ENCODE data around the gene TMEM184A.

TMEM184A gene

DNA sequence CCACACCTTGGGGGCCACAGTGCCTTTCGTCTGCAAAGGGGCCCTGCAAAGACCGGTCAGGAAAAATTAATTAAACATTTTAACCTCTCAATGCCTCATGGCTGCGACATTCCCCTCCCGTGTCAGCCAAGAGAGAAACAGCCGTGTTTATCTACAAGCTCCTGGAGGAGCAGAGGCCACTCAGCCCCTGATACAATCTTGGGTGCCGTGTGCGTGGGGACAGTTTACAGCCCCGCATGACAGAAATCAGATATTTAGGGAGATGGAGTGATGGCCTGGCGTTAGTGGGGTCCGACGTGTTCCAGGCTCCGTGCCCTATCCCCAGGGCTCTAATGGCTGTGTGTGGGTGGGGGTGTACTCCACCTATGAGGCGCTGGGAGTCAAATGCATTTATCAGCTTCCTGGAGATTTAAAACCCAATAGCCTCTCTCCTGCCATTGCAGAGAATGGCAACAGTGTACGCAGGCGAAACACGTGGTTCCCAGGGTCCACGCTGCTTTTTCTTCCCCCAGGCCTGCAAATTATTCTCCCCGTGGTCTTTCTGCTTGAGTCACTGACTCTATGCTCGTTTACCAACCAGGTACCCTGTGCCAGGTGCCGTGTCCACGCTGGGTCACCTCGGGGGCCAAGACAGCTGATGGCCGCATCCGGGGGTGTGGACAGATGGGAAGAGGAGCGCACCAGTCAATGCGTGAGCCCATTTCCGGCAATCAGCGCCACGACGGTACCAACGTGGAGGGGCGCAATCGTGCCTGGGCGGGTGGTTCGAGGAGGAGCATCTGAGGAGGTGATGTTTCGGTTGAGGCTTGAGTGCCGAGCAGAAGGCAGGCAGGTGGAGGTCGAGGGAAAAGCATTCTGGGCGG is 40.4 kb upstream of the TMEM184A start:
- H3K9ac ChIP-seq (ENCODE audit: low read length), result no peak overlapping the region
- H3K4me3 ChIP-seq (ENCODE audit: low read depth in 1 of 2, low read length in 2 of 2), result no peak overlapping the region
- no peaks in the 10 kb centered on the region for H3K9me3 ChIP-seq (ENCODE audit: low read length)
- H3K27ac ChIP-seq (ENCODE audit: low read depth, low read length), result no peak overlapping the region
- no peaks in the 10 kb centered on the region for H3K36me3 ChIP-seq (ENCODE audit: insufficient read depth, low read length)
- H3K27me3 ChIP-seq (ENCODE audit: control insufficient read depth in 1 of 2, insufficient read depth in 2 of 2, low read length in 2 of 2), result peaks cover 4 to 37% of the 10 kb centered on the region in 2 donors
- no peaks in the 10 kb centered on the region for H3K4me1 ChIP-seq (ENCODE audit: insufficient read depth, low read length)

DNA sequence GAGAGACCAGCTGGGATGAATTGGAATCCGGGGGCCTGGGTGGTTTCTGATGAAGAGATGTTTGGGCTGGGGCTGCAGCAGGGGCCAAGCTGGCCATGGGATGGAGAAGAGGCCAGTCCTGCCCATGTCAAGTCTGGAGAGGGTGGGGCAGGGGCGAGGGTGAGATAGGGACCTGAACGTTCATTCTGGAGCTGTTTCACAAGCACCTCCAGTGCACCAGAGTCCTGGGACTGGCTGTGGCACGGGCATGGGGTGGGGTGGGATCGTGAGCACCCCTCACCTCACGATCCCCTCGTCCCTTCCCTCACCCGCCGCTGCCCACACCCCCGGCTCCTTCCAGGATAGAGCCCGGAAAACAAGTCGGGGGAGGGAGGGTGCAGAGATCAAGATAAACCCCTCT is 39.6 kb upstream of the TMEM184A start:
- no peak overlapping the region for H3K4me3 ChIP-seq (ENCODE audit: low read depth in 1 of 2, low read length in 2 of 2)
- H3K27ac ChIP-seq (ENCODE audit: low read depth, low read length), result no peak overlapping the region
- H3K9ac ChIP-seq (ENCODE audit: low read length), result no peak overlapping the region
- H3K36me3 ChIP-seq (ENCODE audit: insufficient read depth, low read length), result no peaks in the 10 kb centered on the region
- H3K27me3 ChIP-seq (ENCODE audit: control insufficient read depth in 1 of 2, insufficient read depth in 2 of 2, low read length in 2 of 2), result peaks cover 5 to 45% of the 10 kb centered on the region in 2 donors
- no peaks in the 10 kb centered on the region for H3K4me1 ChIP-seq (ENCODE audit: insufficient read depth, low read length)
- no peaks in the 10 kb centered on the region for H3K9me3 ChIP-seq (ENCODE audit: low read length)

DNA sequence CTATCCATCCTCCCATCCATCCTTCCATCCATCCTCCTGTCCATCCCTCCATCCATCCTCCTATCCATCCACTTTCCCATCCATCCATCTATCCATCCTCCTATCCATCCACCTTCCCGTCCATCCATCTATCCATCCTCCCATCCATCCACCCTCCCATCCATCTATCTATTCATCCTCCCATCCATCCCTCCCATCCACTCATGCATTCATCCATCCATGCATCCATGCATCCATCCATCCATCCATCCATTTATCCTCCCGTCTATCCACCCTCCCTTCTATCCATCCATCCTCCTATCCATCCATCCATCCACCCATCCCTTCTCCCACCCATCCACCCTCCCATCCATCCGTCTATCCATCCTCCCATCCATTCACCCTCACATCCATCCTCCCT is 39.0 kb upstream of the TMEM184A start:
- Histone ChIP-seq H3K9me3 (ENCODE audit: low read length) (no peaks in the 10 kb centered on the region), H3K9ac (ENCODE audit: low read length) (no peak overlapping the region), H3K27ac (ENCODE audit: low read depth, low read length) (no peak overlapping the region), H3K36me3 (ENCODE audit: insufficient read depth, low read length) (no peaks in the 10 kb centered on the region), H3K4me1 (ENCODE audit: insufficient read depth, low read length) (no peaks in the 10 kb centered on the region), H3K27me3 (ENCODE audit: control insufficient read depth in 1 of 2, insufficient read depth in 2 of 2, low read length in 2 of 2) (peaks cover 5 to 50% of the 10 kb centered on the region in 2 donors), H3K4me3 (ENCODE audit: low read depth in 1 of 2, low read length in 2 of 2) (no peak overlapping the region)

DNA sequence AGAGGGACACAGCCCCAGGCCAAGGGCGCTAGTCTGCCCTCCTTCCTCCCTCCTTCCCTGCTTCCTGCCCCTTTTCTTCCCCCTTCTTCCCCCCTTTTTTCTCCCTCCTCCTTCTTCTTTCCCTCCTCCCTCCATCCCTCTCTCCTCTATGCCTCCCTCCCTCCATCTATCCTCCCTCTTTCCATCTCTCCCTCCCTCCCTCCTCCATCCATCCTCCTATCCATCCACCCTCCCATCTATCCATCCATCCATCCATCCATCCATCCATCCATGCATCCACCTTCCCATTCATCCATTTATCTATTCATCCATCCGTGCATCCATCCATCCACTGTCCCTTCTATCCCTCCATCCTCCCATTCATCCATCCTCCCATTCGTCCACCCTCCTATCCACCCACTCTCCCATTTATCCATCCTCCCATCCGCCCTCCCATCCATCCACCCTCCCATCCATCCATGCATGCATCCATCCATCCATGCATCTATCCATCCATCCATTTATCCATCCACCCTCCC is 38.0 kb upstream of the TMEM184A start:
- Histone ChIP-seq H3K4me1 (ENCODE audit: insufficient read depth, low read length) (no peaks in the 10 kb centered on the region), H3K36me3 (ENCODE audit: insufficient read depth, low read length) (no peaks in the 10 kb centered on the region), H3K4me3 (ENCODE audit: low read depth in 1 of 2, low read length in 2 of 2) (no peak overlapping the region), H3K27me3 (ENCODE audit: control insufficient read depth in 1 of 2, insufficient read depth in 2 of 2, low read length in 2 of 2) (peaks cover 10 to 51% of the 10 kb centered on the region in 2 donors), H3K27ac (ENCODE audit: low read depth, low read length) (no peak overlapping the region), H3K9ac (ENCODE audit: low read length) (no peak overlapping the region), H3K9me3 (ENCODE audit: low read length) (no peaks in the 10 kb centered on the region)

DNA sequence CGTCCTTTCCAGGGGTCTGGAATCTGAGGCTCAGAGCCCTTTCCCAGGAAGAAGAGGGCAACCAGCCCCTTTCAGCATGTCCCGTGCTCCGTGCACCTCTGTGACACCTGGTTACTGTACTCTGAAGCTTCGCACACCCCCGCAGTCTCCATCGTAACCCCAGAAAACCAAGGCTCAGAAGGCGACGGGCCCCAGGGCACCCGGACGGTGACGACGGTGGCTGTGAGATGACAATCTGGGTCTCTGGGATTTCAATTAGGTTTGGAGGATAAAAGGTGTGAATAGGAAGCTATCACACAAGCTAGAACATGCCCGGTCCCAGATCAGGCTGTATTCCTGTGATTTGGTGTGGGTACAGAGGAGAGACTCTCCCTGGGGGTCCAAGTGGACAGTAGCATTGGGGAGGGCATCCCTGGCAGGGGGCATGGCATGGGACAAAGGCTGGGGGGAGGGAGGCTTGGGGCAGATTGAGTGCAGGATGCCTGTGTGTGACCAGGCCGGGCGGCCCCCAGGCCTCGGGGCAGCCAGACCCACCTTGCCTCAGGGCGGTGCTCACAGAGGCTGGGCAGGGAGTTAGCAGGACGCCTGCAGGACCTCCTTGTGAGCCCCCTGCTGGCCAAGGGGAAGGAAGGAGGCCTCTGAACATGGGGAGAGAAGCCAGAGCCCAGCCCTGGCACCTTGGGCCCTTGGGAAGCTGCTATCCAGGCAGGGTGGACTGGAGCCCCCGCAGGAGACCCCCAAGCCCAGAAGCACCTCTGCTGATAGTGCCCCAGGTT is 37.3 kb upstream of the TMEM184A start:
- Histone ChIP-seq H3K4me3 (ENCODE audit: low read depth in 1 of 2, low read length in 2 of 2) (no peak overlapping the region), H3K27ac (ENCODE audit: low read depth, low read length) (no peak overlapping the region), H3K9me3 (ENCODE audit: low read length) (no peaks in the 10 kb centered on the region), H3K27me3 (ENCODE audit: control insufficient read depth in 1 of 2, insufficient read depth in 2 of 2, low read length in 2 of 2) (peaks cover 12 to 57% of the 10 kb centered on the region in 2 donors), H3K36me3 (ENCODE audit: insufficient read depth, low read length) (no peaks in the 10 kb centered on the region), H3K4me1 (ENCODE audit: insufficient read depth, low read length) (no peaks in the 10 kb centered on the region), H3K9ac (ENCODE audit: low read length) (no peak overlapping the region)

DNA sequence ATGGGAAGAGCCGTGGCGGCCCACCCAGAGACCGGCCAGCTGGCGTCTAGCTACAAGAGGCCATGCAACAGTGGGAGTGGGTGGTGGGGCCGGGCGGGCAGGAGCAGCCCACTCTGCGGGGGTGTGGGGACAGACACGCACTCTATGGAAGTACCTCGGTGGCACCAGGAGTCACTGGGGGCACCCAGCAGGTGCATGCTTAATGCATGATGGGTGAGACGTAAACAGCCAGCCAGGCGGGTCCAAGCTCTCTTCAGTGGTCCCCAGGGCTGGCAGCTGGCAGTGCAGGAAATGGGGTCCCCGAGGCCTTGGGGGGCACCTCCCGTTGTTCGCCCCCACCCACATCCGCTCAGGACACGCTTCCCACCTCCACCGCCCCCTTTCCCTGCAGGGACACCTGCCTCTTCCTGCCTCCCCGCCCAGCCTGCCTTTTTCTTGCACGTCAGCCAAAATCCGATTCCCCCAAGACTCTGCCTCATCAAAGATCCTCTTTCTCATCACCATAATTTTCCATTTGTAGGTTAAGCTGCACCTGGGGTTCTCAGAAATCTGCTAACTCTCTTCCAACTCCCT is 36.4 kb upstream of the TMEM184A start:
- H3K4me3 ChIP-seq (ENCODE audit: low read depth in 1 of 2, low read length in 2 of 2), result no peak overlapping the region
- H3K27me3 ChIP-seq (ENCODE audit: control insufficient read depth in 1 of 2, insufficient read depth in 2 of 2, low read length in 2 of 2), result peaks cover 12 to 65% of the 10 kb centered on the region in 2 donors
- H3K9ac ChIP-seq (ENCODE audit: low read length), result no peak overlapping the region
- H3K9me3 ChIP-seq (ENCODE audit: low read length), result no peaks in the 10 kb centered on the region
- H3K4me1 ChIP-seq (ENCODE audit: insufficient read depth, low read length), result no peaks in the 10 kb centered on the region
- no peak overlapping the region for H3K27ac ChIP-seq (ENCODE audit: low read depth, low read length)
- H3K36me3 ChIP-seq (ENCODE audit: insufficient read depth, low read length), result no peaks in the 10 kb centered on the region

DNA sequence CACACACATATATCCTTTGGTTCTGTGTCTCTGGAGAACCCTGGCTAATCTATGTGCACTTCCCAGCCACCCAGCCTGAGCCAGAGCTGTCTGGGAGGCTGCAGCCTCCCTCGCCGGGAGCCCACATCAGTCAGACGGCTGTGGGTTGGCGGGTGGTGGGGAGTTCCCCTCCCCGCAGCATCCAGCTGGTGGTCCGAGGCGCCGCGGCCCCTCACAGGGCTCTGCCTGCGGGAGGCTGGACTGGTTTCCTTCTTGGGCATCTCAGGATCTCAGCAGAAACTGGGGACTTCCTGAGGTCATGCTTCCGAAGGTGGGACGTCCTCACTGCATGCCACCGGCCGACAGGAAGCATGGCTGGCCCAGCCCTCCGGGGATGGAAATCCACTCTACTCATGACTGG is 35.9 kb upstream of the TMEM184A start:
- H3K9ac ChIP-seq (ENCODE audit: low read length), result no peak overlapping the region
- H3K4me3 ChIP-seq (ENCODE audit: low read depth in 1 of 2, low read length in 2 of 2), result no peak overlapping the region
- H3K9me3 ChIP-seq (ENCODE audit: low read length), result no peaks in the 10 kb centered on the region
- H3K27ac ChIP-seq (ENCODE audit: low read depth, low read length), result no peak overlapping the region
- H3K36me3 ChIP-seq (ENCODE audit: insufficient read depth, low read length), result no peaks in the 10 kb centered on the region
- peaks cover 12 to 67% of the 10 kb centered on the region in 2 donors for H3K27me3 ChIP-seq (ENCODE audit: control insufficient read depth in 1 of 2, insufficient read depth in 2 of 2, low read length in 2 of 2)
- no peaks in the 10 kb centered on the region for H3K4me1 ChIP-seq (ENCODE audit: insufficient read depth, low read length)

DNA sequence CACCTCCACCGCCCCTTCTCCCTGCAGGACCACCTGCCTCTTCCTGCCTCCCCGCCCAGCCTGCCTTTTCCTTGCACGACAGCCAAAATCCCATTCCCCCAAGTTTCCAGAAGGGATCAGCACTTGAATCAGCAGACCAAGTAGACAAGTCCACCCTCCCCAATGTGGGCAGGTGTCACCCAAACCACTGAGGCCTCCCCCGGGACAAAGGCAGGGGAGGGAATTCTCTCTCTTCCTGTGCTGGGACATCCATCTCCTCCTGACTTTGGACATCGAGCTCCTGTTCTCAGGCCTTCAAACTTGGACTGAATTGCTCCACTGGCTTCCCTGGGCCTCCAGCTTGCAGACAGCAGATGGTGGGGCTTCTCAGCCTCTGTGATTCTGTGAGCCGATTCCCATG is 35.4 kb upstream of the TMEM184A start:
- Histone ChIP-seq H3K27ac (ENCODE audit: low read depth, low read length) (no peak overlapping the region), H3K27me3 (ENCODE audit: control insufficient read depth in 1 of 2, insufficient read depth in 2 of 2, low read length in 2 of 2) (peaks cover 12 to 67% of the 10 kb centered on the region in 2 donors), H3K4me1 (ENCODE audit: insufficient read depth, low read length) (no peaks in the 10 kb centered on the region)

DNA sequence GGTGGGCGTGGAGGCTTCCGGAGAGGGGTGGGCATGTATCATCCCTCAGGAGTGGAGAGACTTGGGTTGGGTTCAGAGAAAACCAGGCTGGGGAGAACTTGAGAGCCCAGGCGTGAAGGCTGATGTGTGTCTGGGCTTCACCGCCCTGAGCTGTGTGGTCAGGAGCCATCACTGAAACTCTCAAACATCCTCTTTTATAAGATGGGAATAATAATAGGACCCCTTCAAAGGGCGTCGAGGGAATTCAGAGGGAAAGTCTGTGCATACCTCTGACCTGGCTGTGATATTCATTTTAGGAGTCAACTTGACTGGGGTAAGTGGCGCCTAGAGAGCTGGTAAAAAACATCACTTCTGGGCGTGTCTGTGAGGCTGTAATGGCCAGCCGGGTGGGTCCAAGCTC is 34.9 kb upstream of the TMEM184A start:
- no peaks in the 10 kb centered on the region for H3K9me3 ChIP-seq (ENCODE audit: low read length)
- H3K27me3 ChIP-seq (ENCODE audit: control insufficient read depth in 1 of 2, insufficient read depth in 2 of 2, low read length in 2 of 2), result peaks cover 12 to 67% of the 10 kb centered on the region in 2 donors
- H3K9ac ChIP-seq (ENCODE audit: low read length), result no peak overlapping the region
- H3K27ac ChIP-seq (ENCODE audit: low read depth, low read length), result no peak overlapping the region
- no peaks in the 10 kb centered on the region for H3K4me1 ChIP-seq (ENCODE audit: insufficient read depth, low read length)
- no peaks in the 10 kb centered on the region for H3K36me3 ChIP-seq (ENCODE audit: insufficient read depth, low read length)
- no peak overlapping the region for H3K4me3 ChIP-seq (ENCODE audit: low read depth in 1 of 2, low read length in 2 of 2)

More for the DNA sequence above, 35.4 kb upstream of the TMEM184A start:
- no peak overlapping the region for H3K4me3 ChIP-seq (ENCODE audit: low read depth in 1 of 2, low read length in 2 of 2)
- no peaks in the 10 kb centered on the region for H3K9me3 ChIP-seq (ENCODE audit: low read length)
- no peak overlapping the region for H3K9ac ChIP-seq (ENCODE audit: low read length)
- H3K36me3 ChIP-seq (ENCODE audit: insufficient read depth, low read length), result no peaks in the 10 kb centered on the region

DNA sequence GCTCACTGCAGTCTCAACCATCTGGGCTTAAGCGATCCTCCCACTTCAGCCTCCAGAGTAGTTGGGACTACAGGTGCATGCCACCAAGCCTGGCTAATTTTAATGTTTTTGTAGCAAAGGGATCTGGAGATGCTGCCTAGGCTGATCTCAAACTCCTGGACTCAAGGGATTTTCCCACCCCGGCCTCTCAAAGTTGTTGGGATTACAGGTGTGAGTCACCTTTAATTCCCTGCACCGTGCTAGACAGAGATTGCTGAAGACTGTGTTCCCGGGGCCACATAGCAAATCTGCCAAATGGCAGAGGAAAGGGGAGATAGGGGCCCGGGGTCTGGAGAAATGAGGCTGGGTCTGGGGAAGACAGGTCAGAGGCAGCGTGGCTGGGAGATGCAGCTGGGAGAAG is 34.5 kb upstream of the TMEM184A start:
- no peaks in the 10 kb centered on the region for H3K36me3 ChIP-seq (ENCODE audit: insufficient read depth, low read length)
- no peak overlapping the region for H3K9ac ChIP-seq (ENCODE audit: low read length)
- H3K27ac ChIP-seq (ENCODE audit: low read depth, low read length), result no peak overlapping the region
- peaks cover 12 to 63% of the 10 kb centered on the region in 2 donors for H3K27me3 ChIP-seq (ENCODE audit: control insufficient read depth in 1 of 2, insufficient read depth in 2 of 2, low read length in 2 of 2)
- H3K4me1 ChIP-seq (ENCODE audit: insufficient read depth, low read length), result no peaks in the 10 kb centered on the region
- no peaks in the 10 kb centered on the region for H3K9me3 ChIP-seq (ENCODE audit: low read length)
- no peak overlapping the region for H3K4me3 ChIP-seq (ENCODE audit: low read depth in 1 of 2, low read length in 2 of 2)

DNA sequence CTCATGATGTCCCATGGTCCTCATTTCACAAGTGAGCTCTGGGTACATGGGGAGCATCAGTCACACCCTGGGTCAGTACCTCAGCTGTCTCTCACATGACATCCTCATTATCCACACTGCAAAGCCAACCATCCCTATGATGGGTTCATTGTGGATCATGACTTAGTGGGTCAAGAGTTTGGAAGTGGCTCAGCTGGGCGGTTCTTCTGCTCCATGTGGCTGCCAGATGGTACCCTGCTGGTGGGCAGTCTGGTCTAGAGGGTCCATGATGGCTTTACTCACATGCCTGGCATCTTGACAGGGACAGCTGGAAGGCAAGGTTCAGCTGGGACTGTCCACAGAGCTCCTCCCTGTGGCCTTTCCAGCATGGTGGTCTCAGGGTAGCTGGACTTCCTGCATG is 33.0 kb upstream of the TMEM184A start:
- Histone ChIP-seq H3K27me3 (ENCODE audit: control insufficient read depth in 1 of 2, insufficient read depth in 2 of 2, low read length in 2 of 2) (peaks cover 12 to 57% of the 10 kb centered on the region in 2 donors), H3K27ac (ENCODE audit: low read depth, low read length) (no peak overlapping the region), H3K4me3 (ENCODE audit: low read depth in 1 of 2, low read length in 2 of 2) (no peak overlapping the region), H3K4me1 (ENCODE audit: insufficient read depth, low read length) (no peaks in the 10 kb centered on the region), H3K9me3 (ENCODE audit: low read length) (no peaks in the 10 kb centered on the region), H3K36me3 (ENCODE audit: insufficient read depth, low read length) (no peaks in the 10 kb centered on the region), H3K9ac (ENCODE audit: low read length) (no peak overlapping the region)
